Measurements from ENCODE around the gene ZFP64.

GRCh38 chr20:52150440-52151258 lies 40.9 kb downstream of the ZFP64 start:
- TF ChIP-seq, protein P1, sequence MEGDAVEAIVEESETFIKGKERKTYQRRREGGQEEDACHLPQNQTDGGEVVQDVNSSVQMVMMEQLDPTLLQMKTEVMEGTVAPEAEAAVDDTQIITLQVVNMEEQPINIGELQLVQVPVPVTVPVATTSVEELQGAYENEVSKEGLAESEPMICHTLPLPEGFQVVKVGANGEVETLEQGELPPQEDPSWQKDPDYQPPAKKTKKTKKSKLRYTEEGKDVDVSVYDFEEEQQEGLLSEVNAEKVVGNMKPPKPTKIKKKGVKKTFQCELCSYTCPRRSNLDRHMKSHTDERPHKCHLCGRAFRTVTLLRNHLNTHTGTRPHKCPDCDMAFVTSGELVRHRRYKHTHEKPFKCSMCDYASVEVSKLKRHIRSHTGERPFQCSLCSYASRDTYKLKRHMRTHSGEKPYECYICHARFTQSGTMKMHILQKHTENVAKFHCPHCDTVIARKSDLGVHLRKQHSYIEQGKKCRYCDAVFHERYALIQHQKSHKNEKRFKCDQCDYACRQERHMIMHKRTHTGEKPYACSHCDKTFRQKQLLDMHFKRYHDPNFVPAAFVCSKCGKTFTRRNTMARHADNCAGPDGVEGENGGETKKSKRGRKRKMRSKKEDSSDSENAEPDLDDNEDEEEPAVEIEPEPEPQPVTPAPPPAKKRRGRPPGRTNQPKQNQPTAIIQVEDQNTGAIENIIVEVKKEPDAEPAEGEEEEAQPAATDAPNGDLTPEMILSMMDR (IDR thresholded peaks at IDR 0.05), result peak in 2 of 3 donors; percentile 47 to 55
- TF ChIP-seq POLR2AphosphoS5 (IDR thresholded peaks at IDR 0.05) (no peak), POLR2A (IDR thresholded peaks at IDR 0.05) (no peak)
